Measurements from ENCODE around the gene SLCO1A2.

The SLCO1A2 gene

GRCh38 chr12:21221072-21221471 lies 113.6 kb downstream of the SLCO1A2 start:
- H3K9me3 ChIP-seq (ENCODE audit: control insufficient read depth, insufficient read depth, low read length): no peaks in the 10 kb centered on the region
- no peak overlapping the region for H3K9ac ChIP-seq (ENCODE audit: low read depth, low read length)
- H3K4me1 ChIP-seq (ENCODE audit: insufficient read depth, low read length): no peaks in the 10 kb centered on the region
- H3K36me3 ChIP-seq (ENCODE audit: insufficient read depth, low read length): no peaks in the 10 kb centered on the region

- no peaks in the 10 kb centered on the region for H3K36me3 ChIP-seq (ENCODE audit: insufficient read depth, low read length)
- H3K9me3 ChIP-seq (ENCODE audit: control insufficient read depth, insufficient read depth, low read length): no peaks in the 10 kb centered on the region
- H3K4me1 ChIP-seq (ENCODE audit: insufficient read depth, low read length): no peaks in the 10 kb centered on the region
- H3K9ac ChIP-seq (ENCODE audit: low read depth, low read length): no peak overlapping the region
These were observed 114.5 kb downstream of the SLCO1A2 start for GRCh38 chr12:21220266-21220665.

DNA sequence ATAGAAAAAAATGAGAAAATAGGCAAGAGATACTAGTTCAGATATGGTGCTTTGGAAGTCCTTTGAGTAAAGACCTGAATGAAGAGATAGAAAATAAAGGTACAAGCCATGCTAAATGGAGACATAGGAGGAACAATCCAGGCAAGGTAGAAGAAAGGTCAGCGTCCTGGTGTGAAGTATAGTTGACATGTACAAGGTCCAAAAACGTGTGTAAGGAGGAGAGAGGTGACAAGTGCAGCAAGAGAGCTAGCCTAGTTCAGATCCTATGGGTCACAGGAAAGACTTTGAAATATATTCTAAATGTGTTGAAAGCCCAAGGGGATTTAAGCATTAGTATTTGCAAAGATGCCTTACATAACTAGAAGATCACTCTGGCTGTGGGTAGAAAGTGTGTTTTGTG lies 115.5 kb downstream of the SLCO1A2 start:
- Histone ChIP-seq H3K4me1 (ENCODE audit: insufficient read depth, low read length) (no peaks in the 10 kb centered on the region), H3K9ac (ENCODE audit: low read depth, low read length) (no peak overlapping the region), H3K9me3 (ENCODE audit: control insufficient read depth, insufficient read depth, low read length) (no peaks in the 10 kb centered on the region), H3K36me3 (ENCODE audit: insufficient read depth, low read length) (no peaks in the 10 kb centered on the region)

Measured in ES-I3 (cell line).